SK-N-MC (cell line): ENCODE data around the gene PTPRJ.

Experiments
- DNase-seq: peaks from one replicate; pipeline ENCODE4 v3.0.0-alpha.2; 2011; ENCODE audit warnings: low read depth, low spot score
- H3K27ac ChIP-seq: fragments of 200-600 bp; sonication (generic); 2 replicates; pipeline ENCODE4 v1.5.1; 2016; ENCODE audit warnings: mixed run types
- H3K36me3 ChIP-seq: fragments of 200-600 bp; sonication (generic); 2 replicates; pipeline ENCODE4 v1.6.1; 2017; ENCODE audit warnings: antibody characterized with exemption, low read length, mixed read lengths; ENCODE audit not compliant: insufficient read depth
- H3K4me3 ChIP-seq: fragments of 200-600 bp; sonication (generic); 2 replicates; pipeline ENCODE4 v1.5.1; 2016
- H3K9ac ChIP-seq: fragments of 200-600 bp; sonication (generic); 2 replicates; pipeline ENCODE4 v1.8.0; 2017; ENCODE audit warnings: mixed run types, mixed read lengths; ENCODE audit not compliant: insufficient read length
- H3K9me3 ChIP-seq: fragments of 200-600 bp; sonication (generic); 2 replicates; pipeline ENCODE4 v1.6.1; 2017; ENCODE audit warnings: low read depth, mild to moderate bottlenecking, antibody characterized with exemption, low read length, moderate library complexity, mixed read lengths
- EZH2 ChIP-seq: fragments of 200-600 bp; sonication (generic); IDR thresholded peaks from one replicate; pipeline ENCODE4 v1.6.1; 2017; ENCODE audit warnings: antibody characterized with exemption
- FOXP2 ChIP-seq: optimal IDR thresholded peaks from 2 replicates; pipeline ENCODE3; 2011; ENCODE audit warnings: mild to moderate bottlenecking, moderate library complexity; ENCODE audit not compliant: insufficient read depth; ENCODE audit errors: extremely low read length, control extremely low read depth
- POLR2AphosphoS5 ChIP-seq: IDR thresholded peaks from 2 replicates; pipeline ENCODE4 v1.6.1; 2012; ENCODE audit warnings: mild to moderate bottlenecking, low read depth, low read length, borderline replicate concordance

Gene PTPRJ

DNA sequence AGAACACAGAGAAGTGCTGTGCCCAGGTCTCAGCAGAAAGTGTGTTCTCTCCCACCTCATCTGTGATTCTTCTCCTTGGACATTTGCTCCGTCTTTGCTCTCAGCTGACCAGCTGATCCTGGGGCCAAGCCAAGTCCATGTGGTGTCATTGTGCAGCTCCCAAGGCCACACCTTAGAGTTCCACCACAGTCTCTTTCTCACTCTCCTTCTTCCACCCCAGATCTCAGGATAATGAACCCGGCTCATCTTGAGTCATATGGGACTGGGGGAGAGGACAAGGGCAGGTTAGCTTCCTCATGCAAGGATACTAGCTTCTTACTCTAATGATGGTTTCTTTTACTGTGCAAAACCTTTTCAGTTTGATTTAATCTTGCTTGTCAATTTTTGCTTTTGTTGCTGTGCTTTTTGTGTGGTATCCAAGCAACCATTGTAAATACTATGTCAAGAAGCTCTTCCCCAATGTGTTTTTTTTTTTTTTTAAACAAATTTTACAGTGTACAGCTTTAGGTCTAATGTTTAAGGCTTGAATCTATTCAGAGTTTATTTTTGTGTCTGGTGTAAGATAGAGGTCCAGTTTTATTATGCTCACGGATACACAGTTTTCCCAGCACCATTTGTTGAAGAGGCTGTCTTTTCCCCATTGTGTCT, 161.2 kb downstream of the PTPRJ start:
- no peaks in the 10 kb centered on the region for H3K36me3 ChIP-seq
- no peak for DNase-seq
- H3K9me3 ChIP-seq, result no peaks in the 10 kb centered on the region
- no peak overlapping the region for H3K9ac ChIP-seq
- no peak overlapping the region for H3K4me3 ChIP-seq
- no peak overlapping the region for H3K27ac ChIP-seq
- TF ChIP-seq FOXP2 (no peak), POLR2AphosphoS5 (no peak), EZH2 (no peak)

DNA sequence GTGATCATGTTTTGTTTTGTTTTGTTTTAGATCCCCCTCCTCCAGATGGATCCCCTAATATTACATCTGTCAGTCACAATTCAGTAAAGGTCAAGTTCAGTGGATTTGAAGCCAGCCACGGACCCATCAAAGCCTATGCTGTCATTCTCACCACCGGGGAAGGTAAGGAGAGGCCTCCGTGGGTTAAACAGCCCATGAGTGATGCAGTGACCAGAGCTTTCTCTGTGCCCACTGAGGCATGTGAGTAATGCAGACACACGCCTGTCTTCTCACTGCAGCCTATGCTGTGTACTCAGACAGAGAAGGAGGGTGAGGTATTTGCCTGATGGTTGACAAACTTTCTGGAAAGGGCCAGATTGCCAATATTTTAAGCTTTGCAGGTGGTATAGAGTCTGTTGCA, 162.5 kb downstream of the PTPRJ start:
- no peaks in the 10 kb centered on the region for H3K36me3 ChIP-seq
- no peak overlapping the region for H3K9ac ChIP-seq
- DNase-seq, result no peak
- H3K9me3 ChIP-seq, result no peaks in the 10 kb centered on the region
- H3K27ac ChIP-seq, result no peak overlapping the region
- H3K4me3 ChIP-seq, result no peak overlapping the region
- TF ChIP-seq FOXP2, result no peak
- TF ChIP-seq EZH2, result no peak
- no peak for TF ChIP-seq POLR2AphosphoS5

DNA sequence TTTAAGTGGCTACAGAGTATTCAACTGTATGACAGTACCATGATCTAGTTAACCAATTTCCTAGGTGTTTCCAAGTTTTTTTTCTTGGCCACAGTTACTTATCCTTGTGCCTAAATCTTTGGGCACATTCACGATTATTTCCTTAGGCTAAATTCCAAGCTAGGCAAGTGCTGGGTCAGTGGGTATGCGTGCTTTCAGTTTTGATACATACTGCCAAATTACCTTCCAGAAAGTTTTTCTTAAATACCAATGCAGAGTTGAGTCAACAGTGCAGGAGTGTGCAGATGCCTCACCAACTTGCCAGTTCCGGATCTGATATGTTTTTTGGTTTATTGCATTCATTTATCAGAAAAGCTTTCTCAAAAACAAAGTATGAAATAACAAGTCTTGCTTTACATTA, 168.4 kb downstream of the PTPRJ start:
- Histone ChIP-seq H3K9ac (no peak overlapping the region), H3K9me3 (no peaks in the 10 kb centered on the region), H3K4me3 (no peak overlapping the region), H3K36me3 (peaks cover under 1% of the 10 kb centered on the region; the same call in 1 of the 2 replicates), H3K27ac (no peak overlapping the region)
- no peak for TF ChIP-seq EZH2
- TF ChIP-seq FOXP2, result no peak
- no peak for DNase-seq

DNA sequence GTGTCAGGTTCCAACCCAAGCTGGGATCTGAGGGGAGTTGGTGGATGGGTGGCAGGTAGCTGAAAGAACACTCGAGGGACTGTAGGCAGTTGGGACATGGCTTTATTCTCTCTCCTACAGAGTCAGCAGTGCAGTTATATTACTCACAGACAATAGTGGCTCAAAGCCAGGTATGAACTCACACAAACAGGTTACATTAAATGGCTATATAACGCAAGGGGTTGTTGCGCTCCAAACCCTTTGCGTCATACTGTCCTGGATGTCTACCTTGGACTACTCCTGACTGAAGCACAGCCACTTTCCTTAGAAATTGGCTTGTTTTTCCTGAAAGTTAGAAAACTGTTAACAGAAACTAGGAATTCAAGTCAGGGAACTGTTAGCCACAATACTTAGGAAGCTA, 169.9 kb downstream of the PTPRJ start:
- Histone ChIP-seq H3K27ac (no peak overlapping the region), H3K4me3 (no peak overlapping the region), H3K36me3 (peaks cover 6% of the 10 kb centered on the region; the same call in 1 of the 2 replicates), H3K9ac (no peak overlapping the region), H3K9me3 (no peaks in the 10 kb centered on the region)
- TF ChIP-seq POLR2AphosphoS5, result no peak
- no peak for TF ChIP-seq FOXP2
- TF ChIP-seq EZH2, result no peak
- DNase-seq, result no peak

DNA sequence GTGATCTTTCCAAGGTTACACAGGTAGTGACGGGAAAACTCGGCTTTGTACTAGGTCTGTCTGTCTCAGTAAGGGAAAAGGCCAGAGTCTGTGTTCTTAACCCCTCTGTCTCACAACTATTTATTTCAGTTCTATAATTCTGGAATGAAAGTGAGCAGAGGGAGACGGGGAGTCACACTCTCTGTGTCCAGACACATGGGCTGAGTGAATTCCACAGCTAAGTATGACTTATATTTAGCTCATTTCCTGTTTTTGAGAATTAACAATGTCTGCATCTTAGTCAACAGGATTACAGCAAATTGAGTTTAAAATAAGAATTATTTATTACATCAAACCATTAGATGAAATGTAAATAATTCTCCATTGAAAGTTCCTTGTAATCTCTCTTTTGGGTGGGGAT, 173.8 kb downstream of the PTPRJ start:
- Histone ChIP-seq H3K9ac (no peak overlapping the region), H3K27ac (no peak overlapping the region), H3K36me3 (peaks cover 6% of the 10 kb centered on the region; the same call in 1 of the 2 replicates), H3K9me3 (no peaks in the 10 kb centered on the region), H3K4me3 (no peak overlapping the region)
- no peak for TF ChIP-seq FOXP2
- no peak for TF ChIP-seq EZH2
- no peak for TF ChIP-seq POLR2AphosphoS5
- DNase-seq, result no peak

DNA sequence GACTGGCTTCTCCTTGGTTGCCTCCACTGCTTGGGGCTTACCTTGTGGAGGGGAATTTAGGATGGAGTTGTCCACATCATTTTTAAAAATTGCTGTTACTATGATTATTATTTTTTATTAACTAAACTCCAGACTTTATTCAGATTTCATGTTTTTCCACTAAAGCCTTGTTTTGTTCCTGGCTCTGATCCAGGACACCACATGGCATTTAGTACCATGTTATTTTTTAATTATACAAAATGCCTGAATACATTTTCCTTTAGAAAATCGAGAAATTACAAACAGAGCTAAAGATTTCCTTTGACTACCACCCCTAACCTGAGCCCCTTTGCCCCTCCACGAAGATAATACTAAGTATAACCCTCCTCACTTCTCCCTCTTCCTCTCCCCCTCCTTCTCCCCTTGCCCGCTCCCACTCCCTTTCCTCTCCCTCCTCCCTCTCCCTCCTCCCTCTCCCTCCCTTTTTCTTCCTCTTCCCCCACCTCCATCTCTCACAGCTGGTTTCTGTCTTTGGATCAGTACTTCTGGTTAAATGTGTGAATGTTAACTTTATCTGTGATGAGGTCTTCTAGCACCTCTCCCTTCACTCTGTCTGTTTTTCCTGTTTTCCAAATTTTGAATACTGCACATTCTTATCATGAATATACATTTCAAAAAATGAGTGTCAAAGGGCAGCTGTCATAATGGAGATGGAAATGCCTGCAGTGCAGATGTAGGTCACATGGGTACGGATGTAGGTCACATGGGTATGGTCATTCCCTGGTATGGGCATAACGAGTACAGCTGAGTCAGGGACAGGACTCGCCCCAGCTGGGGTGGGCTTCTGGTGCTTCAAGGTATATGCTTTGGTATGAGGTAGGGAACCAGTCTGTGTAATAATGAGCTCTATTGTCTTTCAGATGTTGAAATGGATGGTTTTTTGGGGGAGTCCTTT, 181.9 kb downstream of the PTPRJ start:
- H3K36me3 ChIP-seq, result no peaks in the 10 kb centered on the region
- no peak overlapping the region for H3K4me3 ChIP-seq
- no peaks in the 10 kb centered on the region for H3K9me3 ChIP-seq
- TF ChIP-seq EZH2, result no peak
- no peak for TF ChIP-seq FOXP2
- no peak for TF ChIP-seq POLR2AphosphoS5
- H3K27ac ChIP-seq, result no peak overlapping the region
- no peak for DNase-seq
- H3K9ac ChIP-seq, result no peak overlapping the region

DNA sequence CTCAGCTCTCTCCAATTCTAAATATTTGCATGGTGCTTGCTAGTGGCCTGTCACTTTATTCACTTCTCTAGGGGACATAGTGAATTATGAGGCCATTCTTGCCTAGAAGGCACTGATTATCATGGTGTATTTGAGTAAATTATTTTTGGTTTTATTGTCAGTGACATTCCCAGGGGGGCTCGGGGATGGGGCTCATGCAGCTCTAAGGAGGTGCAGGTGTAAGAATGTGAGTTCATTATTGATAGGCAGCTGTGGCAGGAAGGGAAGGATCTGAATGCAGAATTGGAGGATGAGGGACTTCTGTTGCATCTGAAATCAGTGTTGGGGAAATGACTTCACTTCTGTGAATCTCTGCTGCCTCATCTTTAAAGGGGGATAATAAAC, 182.5 kb downstream of the PTPRJ start:
- Histone ChIP-seq H3K4me3 (no peak overlapping the region), H3K9ac (no peak overlapping the region), H3K36me3 (no peaks in the 10 kb centered on the region), H3K27ac (no peak overlapping the region), H3K9me3 (no peaks in the 10 kb centered on the region)
- no peak for DNase-seq
- no peak for TF ChIP-seq FOXP2
- TF ChIP-seq EZH2, result no peak
- TF ChIP-seq POLR2AphosphoS5, result no peak

DNA sequence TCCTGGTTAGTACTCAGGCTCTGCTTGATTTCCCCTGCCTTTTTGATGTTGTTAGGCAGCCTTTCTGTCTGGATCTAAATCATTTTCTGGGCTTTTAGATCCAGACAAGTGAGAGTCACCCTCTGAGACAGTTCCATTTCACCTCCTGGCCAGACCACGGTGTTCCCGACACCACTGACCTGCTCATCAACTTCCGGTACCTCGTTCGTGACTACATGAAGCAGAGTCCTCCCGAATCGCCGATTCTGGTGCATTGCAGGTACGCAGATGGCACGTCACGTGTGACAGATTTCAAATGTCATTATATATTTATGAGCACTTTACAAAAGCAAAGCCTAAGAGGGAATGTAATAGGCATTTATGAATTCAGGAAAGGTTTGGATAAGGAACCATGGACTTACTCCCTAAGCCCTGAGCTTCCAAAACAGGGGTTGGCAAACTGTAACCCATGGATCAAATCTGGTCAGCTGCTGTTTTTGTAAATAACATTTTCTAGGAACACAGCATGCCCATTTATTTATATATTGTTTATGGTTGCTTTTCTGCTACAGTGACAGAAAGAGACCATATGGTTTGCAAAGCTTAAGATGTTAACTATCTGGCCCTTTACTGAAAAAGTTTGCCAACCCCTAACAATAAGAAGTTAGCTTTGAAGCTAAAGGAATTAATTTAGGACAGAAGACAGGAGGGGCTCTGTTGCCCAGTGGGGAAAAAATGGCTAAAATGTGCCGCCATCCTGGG, 183.2 kb downstream of the PTPRJ start:
- TF ChIP-seq POLR2AphosphoS5 (no peak), EZH2 (no peak), FOXP2 (no peak)
- no peak overlapping the region for H3K4me3 ChIP-seq
- no peak overlapping the region for H3K27ac ChIP-seq
- no peaks in the 10 kb centered on the region for H3K9me3 ChIP-seq
- H3K36me3 ChIP-seq, result no peaks in the 10 kb centered on the region
- DNase-seq, result no peak
- H3K9ac ChIP-seq, result no peak overlapping the region
